Type B pancreatic cell (in vitro differentiated cells): ENCODE results near the gene EVA1B. TPM values are rescaled to one million over a fixed set of nuclear protein-coding genes. Genes with fewer than 3 reads are reported as not detected.

Experiments used
- DNase-seq: peaks from one replicate; pipeline ENCODE4 v3.0.0; 2021; ENCODE audit warnings: mixed read lengths; ENCODE audit not compliant: unreplicated experiment; ENCODE audit errors: extremely low spot score
- H3K27ac Mint-ChIP-seq: 2 replicates; pipeline ENCODE4 v1.8.0; 2021; ENCODE audit warnings: mild to moderate bottlenecking, mixed read lengths
- H3K27me3 Mint-ChIP-seq: 2 replicates; pipeline ENCODE4 v1.8.0; 2021; ENCODE audit warnings: mixed read lengths
- H3K36me3 Mint-ChIP-seq: 2 replicates; pipeline ENCODE4 v1.8.0; 2021; ENCODE audit warnings: mixed read lengths
- H3K4me1 Mint-ChIP-seq: one replicate; pipeline ENCODE4 v1.8.0; 2021; ENCODE audit warnings: mixed read lengths; ENCODE audit not compliant: unreplicated experiment
- H3K4me3 Mint-ChIP-seq: 2 replicates; pipeline ENCODE4 v1.8.0; 2021; ENCODE audit warnings: mild to moderate bottlenecking, mixed read lengths
- H3K9me3 Mint-ChIP-seq: 2 replicates; pipeline ENCODE4 v1.8.0; 2021; ENCODE audit warnings: mixed read lengths
- total RNA-seq: library from RNA; stranded (reverse); gene quantifications from 2 replicates; pipeline ENCODE4 v1.2.1, GENCODE V29; 2021; ENCODE audit warnings: low replicate concordance
- TF ChIP-seq, protein P1 (sequence below): fragments of 200-600 bp; sonication (generic); conservative IDR thresholded peaks from 2 replicates; pipeline ENCODE4 v1.5.0; 2021; ENCODE audit warnings: antibody characterized with exemption, mild to moderate bottlenecking

The EVA1B gene
- total RNA-seq, 1 donor from 2014 or later, result 39.5 TPM

DNA sequence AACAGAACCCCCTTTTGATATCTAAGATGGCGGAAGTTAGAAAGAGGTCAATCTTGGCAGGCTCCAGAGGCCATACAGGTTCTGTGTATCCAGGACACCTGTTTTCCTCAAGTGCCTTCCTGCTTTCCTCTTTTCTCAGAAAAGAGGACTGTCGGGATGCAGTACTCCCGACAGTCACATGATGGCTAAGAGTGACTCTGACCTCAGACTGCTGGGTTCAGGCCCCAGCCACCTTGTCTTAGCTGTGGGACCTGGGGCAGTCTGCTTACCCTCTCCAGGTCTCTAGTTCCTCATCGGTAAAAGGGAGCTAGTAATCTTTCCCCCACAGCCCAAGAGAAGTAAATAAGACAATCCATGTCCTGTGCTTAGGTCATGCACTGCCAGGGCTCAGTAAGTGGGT is 32.4 kb upstream of the EVA1B start:
- no peak for DNase-seq
- TF ChIP-seq, protein P1, sequence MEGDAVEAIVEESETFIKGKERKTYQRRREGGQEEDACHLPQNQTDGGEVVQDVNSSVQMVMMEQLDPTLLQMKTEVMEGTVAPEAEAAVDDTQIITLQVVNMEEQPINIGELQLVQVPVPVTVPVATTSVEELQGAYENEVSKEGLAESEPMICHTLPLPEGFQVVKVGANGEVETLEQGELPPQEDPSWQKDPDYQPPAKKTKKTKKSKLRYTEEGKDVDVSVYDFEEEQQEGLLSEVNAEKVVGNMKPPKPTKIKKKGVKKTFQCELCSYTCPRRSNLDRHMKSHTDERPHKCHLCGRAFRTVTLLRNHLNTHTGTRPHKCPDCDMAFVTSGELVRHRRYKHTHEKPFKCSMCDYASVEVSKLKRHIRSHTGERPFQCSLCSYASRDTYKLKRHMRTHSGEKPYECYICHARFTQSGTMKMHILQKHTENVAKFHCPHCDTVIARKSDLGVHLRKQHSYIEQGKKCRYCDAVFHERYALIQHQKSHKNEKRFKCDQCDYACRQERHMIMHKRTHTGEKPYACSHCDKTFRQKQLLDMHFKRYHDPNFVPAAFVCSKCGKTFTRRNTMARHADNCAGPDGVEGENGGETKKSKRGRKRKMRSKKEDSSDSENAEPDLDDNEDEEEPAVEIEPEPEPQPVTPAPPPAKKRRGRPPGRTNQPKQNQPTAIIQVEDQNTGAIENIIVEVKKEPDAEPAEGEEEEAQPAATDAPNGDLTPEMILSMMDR, result no peak
- Mint-ChIP-seq H3K9me3 (no peaks in the 10 kb centered on the region), H3K27ac (no peak overlapping the region), H3K27me3 (no peaks in the 10 kb centered on the region), H3K36me3 (peaks cover 30% of the 10 kb centered on the region), H3K4me1 (peaks cover 16% of the 10 kb centered on the region), H3K4me3 (no peak overlapping the region)

- Mint-ChIP-seq H3K4me3 (no peak overlapping the region), H3K36me3 (peaks cover 24% of the 10 kb centered on the region), H3K27me3 (no peaks in the 10 kb centered on the region), H3K4me1 (peaks cover 16% of the 10 kb centered on the region), H3K27ac (no peak overlapping the region), H3K9me3 (no peaks in the 10 kb centered on the region)
- no peak for DNase-seq
- TF ChIP-seq, protein P1, result no peak
Measured at GRCh38 chr1:36354486-36354885, 31.0 kb upstream of the EVA1B start.

DNA sequence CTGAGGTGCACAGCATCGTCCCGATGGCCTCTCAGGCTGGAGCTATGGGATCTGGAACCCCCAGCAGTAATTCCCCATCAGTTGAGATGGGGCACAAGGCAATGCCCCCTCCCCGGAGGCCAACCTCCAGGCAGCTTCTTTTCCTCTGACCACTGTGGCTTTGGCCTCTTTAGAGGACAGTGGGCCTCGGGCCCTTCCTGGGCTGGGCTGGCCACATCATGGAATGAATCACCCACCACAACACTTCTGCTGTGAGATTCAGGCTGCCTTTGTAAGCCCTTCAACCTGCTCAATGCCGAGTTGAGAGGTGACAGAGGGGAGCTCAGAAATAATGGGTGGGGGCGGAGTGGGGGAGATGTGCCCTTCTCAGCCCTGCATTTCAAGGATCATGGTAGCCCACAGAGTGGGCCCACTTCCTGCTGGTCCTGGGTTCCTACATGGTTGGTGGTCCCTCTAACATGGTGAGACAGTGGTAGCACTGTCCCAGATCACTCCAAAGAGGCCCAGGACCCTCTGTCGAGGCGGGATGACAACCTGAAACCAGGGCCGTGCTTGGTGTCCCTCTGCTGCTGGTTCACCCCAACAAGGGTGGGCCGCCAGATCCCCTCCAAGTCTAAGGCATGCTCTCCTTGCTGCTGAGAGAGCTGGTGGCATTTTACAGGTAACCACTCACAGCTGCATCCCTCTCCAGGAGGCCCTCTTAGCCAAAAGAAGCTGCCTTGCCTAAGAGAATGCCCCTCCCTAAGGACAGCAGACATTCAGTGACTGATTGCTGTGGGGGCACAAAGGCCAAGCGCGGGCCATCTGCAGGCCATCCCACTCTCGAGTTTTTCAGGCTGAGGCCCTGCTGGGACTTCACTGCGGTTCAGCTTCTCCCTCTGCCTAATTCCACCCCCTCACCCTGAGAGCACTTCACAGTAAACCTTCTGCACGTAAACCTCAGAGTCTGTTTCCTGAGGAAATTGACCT is 29.7 kb upstream of the EVA1B start:
- DNase-seq, result no peak
- peaks cover 16% of the 10 kb centered on the region for H3K4me1 Mint-ChIP-seq
- no peaks in the 10 kb centered on the region for H3K27me3 Mint-ChIP-seq
- H3K4me3 Mint-ChIP-seq, result no peak overlapping the region
- TF ChIP-seq, protein P1, result no peak
- no peak overlapping the region for H3K27ac Mint-ChIP-seq
- H3K36me3 Mint-ChIP-seq, result peaks cover 25% of the 10 kb centered on the region
- H3K9me3 Mint-ChIP-seq, result no peaks in the 10 kb centered on the region

DNA sequence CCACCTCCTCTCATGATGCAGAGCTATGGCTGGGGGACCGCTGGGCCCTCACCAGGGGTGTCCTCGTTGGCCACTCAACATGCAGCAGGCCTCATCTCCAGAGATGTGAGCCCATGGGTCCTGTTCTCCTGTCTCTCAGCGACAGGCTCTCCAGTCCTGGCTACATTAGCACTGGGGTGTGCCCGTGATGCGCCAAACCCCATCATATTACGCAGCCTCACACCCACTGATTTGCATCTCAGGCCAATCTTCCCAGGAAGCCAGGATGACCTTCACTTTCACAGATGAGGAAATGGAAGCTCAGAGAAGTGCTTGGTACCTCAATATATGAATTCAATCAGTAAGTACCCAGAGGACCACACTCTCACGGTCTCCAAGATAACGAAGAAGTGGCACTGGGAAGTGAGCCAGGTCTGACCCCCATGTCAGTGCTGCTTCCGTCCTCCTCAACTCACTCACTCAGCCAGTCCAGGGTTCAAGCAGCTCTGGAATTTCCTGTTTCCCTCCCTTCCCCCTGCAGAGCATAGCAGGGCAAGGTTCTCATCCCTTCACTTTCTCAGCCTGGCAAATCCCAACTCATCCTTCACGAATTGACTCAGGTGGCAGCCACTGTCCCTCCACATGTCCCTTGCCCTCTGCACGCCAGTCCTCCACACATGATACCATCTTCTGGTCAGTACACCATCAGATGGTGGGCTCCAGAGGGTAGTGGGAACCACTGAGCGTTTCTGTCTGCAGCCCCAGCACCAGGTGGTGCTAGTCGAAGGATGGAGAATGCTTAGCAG is 28.9 kb upstream of the EVA1B start:
- Mint-ChIP-seq H3K36me3 (peaks cover 27% of the 10 kb centered on the region), H3K27ac (no peak overlapping the region), H3K4me3 (no peak overlapping the region), H3K4me1 (peaks cover 16% of the 10 kb centered on the region), H3K27me3 (no peaks in the 10 kb centered on the region), H3K9me3 (no peaks in the 10 kb centered on the region)
- TF ChIP-seq, protein P1, result no peak
- DNase-seq, result no peak

- H3K4me1 Mint-ChIP-seq, result peaks cover 16% of the 10 kb centered on the region
- no peak overlapping the region for H3K27ac Mint-ChIP-seq
- TF ChIP-seq, protein P1, result no peak
- peaks cover 24% of the 10 kb centered on the region for H3K36me3 Mint-ChIP-seq
- no peak overlapping the region for H3K4me3 Mint-ChIP-seq
- no peak for DNase-seq
- no peaks in the 10 kb centered on the region for H3K9me3 Mint-ChIP-seq
- no peaks in the 10 kb centered on the region for H3K27me3 Mint-ChIP-seq
Measured at GRCh38 chr1:36351227-36351977, 28.0 kb upstream of the EVA1B start.
